ENCODE results near the gene KRT86. TPM values are rescaled to one million over a fixed set of nuclear protein-coding genes. Genes with fewer than 3 reads are reported as not detected.
"Not testable (repeated sequence)": the region's sequence is repeated elsewhere in the genome, so short reads cannot be mapped to it uniquely, and the experiment has no call there.

Gene KRT86
- total and polyA plus RNA-seq, 2 donors (not counting 1 experiment from before 2014, with no cell fraction given): not detected

- no peaks in the 10 kb centered on the region for H3K36me3 ChIP-seq (replicated peaks in 1 of 2; ENCODE audit: control extremely low read depth in 1 of 2, control insufficient read depth in 1 of 2, extremely low read depth in 1 of 2, insufficient read depth in 2 of 2, low read length in 1 of 2)
- intact Hi-C loops (cut with micrococcal nuclease): no loop called here
- H3K4me1 ChIP-seq (ENCODE audit: control insufficient read depth in 2 of 2, insufficient read depth in 2 of 2, low read length in 2 of 2): no peaks in the 10 kb centered on the region
- CTCF ChIA-PET: interaction anchor here (1.2 kb wide), 1 partner anchor 28 kb away, joined by 3 read pairs; no protein-coding TSS in a partner anchor
- Mint-ChIP-seq H3K4me1 (peaks cover 2% of the 10 kb centered on the region), H3K27me3 (peaks cover 51% of the 10 kb centered on the region), H3K27ac (no peak overlapping the region), H3K9me3 (ENCODE audit: insufficient read depth) (no peaks in the 10 kb centered on the region), H3K4me3 (no peak overlapping the region)
- H3K79me2 ChIP-seq (ENCODE audit: control insufficient read depth, insufficient read depth, low read length): no peaks in the 10 kb centered on the region
- no peak for TF ChIP-seq EZH2 (IDR thresholded peaks at IDR 0.05; ENCODE audit: borderline replicate concordance, insufficient read depth, low read depth, low read length, poor library complexity, severe bottlenecking)
- TF ChIP-seq, protein P1, sequence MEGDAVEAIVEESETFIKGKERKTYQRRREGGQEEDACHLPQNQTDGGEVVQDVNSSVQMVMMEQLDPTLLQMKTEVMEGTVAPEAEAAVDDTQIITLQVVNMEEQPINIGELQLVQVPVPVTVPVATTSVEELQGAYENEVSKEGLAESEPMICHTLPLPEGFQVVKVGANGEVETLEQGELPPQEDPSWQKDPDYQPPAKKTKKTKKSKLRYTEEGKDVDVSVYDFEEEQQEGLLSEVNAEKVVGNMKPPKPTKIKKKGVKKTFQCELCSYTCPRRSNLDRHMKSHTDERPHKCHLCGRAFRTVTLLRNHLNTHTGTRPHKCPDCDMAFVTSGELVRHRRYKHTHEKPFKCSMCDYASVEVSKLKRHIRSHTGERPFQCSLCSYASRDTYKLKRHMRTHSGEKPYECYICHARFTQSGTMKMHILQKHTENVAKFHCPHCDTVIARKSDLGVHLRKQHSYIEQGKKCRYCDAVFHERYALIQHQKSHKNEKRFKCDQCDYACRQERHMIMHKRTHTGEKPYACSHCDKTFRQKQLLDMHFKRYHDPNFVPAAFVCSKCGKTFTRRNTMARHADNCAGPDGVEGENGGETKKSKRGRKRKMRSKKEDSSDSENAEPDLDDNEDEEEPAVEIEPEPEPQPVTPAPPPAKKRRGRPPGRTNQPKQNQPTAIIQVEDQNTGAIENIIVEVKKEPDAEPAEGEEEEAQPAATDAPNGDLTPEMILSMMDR (IDR thresholded peaks at IDR 0.05): no peak
- no peak for ATAC-seq (ENCODE audit: low read depth)
- POLR2A ChIA-PET: no interaction called here
- no peak overlapping the region for H3K4me3 ChIP-seq (ENCODE audit: control extremely low read depth in 1 of 5, extremely low read depth in 1 of 5, insufficient read depth in 1 of 5, low read depth in 2 of 5, low read length in 4 of 5)
- no peak overlapping the region for H3K27ac ChIP-seq (ENCODE audit: low read length in 2 of 2)
- H3K4me2 ChIP-seq (replicated peaks; ENCODE audit: low read depth, low read length, poor library complexity, severe bottlenecking): no peak overlapping the region
- no peak for DNase-seq
- H4K20me1 ChIP-seq (ENCODE audit: control insufficient read depth, insufficient read depth, low read length, poor library complexity, severe bottlenecking): no peaks in the 10 kb centered on the region
- 7% methylated on average over 3 of the region's 9 CpGs for WGBS (ENCODE audit: insufficient coverage)
- peaks cover 0 to 21% (median 5%) of the 10 kb centered on the region in 4 experiments for H3K27me3 ChIP-seq (replicated peaks in 1 of 4; ENCODE audit: control extremely low read depth in 1 of 4, control insufficient read depth in 3 of 4, insufficient read depth in 4 of 4, low read length in 3 of 4)
- no peak overlapping the region for H3K9ac ChIP-seq (ENCODE audit: low read length)
- no peaks in the 10 kb centered on the region for H3K9me3 ChIP-seq (ENCODE audit: control extremely low read depth in 1 of 3, control insufficient read depth in 2 of 3, insufficient read depth in 1 of 3, low read length in 2 of 3)
- H2AFZ ChIP-seq (ENCODE audit: insufficient read depth, low read depth, low read length, poor library complexity, severe bottlenecking): no peak overlapping the region
Measured at GRCh38 chr12:52251367-52252051, 22.9 kb upstream of the KRT86 start.

GRCh38 chr12:52252175-52252615, 22.2 kb upstream of the KRT86 start:
- H3K27ac Mint-ChIP-seq; H2AFZ ChIP-seq (ENCODE audit: insufficient read depth, low read depth, low read length, poor library complexity, severe bottlenecking); DNase-seq; ATAC-seq (ENCODE audit: low read depth); H3K9me3 Mint-ChIP-seq (ENCODE audit: insufficient read depth); H3K36me3 ChIP-seq (replicated peaks in 1 of 2; ENCODE audit: control extremely low read depth in 1 of 2, control insufficient read depth in 1 of 2, extremely low read depth in 1 of 2, insufficient read depth in 2 of 2, low read length in 1 of 2); H3K4me3 Mint-ChIP-seq; H3K9me3 ChIP-seq (ENCODE audit: control extremely low read depth in 1 of 3, control insufficient read depth in 2 of 3, insufficient read depth in 1 of 3, low read length in 2 of 3); H3K4me1 Mint-ChIP-seq; H3K4me2 ChIP-seq (replicated peaks; ENCODE audit: low read depth, low read length, poor library complexity, severe bottlenecking); H3K27ac ChIP-seq (ENCODE audit: low read length in 2 of 2); H3K4me3 ChIP-seq (ENCODE audit: control extremely low read depth in 1 of 5, extremely low read depth in 1 of 5, insufficient read depth in 1 of 5, low read depth in 2 of 5, low read length in 4 of 5); H3K79me2 ChIP-seq (ENCODE audit: control insufficient read depth, insufficient read depth, low read length); POLR2A ChIA-PET; H3K4me1 ChIP-seq (ENCODE audit: control insufficient read depth in 2 of 2, insufficient read depth in 2 of 2, low read length in 2 of 2); H3K9ac ChIP-seq (ENCODE audit: low read length); H4K20me1 ChIP-seq (ENCODE audit: control insufficient read depth, insufficient read depth, low read length, poor library complexity, severe bottlenecking); intact Hi-C loops (cut with micrococcal nuclease): not testable (repeated sequence)
- 88% methylated on average over 8 of the region's 8 CpGs for WGBS (ENCODE audit: insufficient coverage)
- CTCF ChIA-PET: interaction anchor here (1.2 kb wide), 1 partner anchor 27 kb away, joined by 3 read pairs; no protein-coding TSS in a partner anchor
- H3K27me3 ChIP-seq (replicated peaks in 1 of 4; ENCODE audit: control extremely low read depth in 1 of 4, control insufficient read depth in 3 of 4, insufficient read depth in 4 of 4, low read length in 3 of 4): peaks cover 0 to 28% (median 7%) of the 10 kb centered on the region in 4 experiments
- peaks cover 53% of the 10 kb centered on the region for H3K27me3 Mint-ChIP-seq
